NT2/D1 (cell line): ENCODE data around the gene RTL1.

Experiments
- SUZ12 ChIP-seq: IDR thresholded peaks from 2 replicates; pipeline ENCODE4 v1.6.1; 2011; ENCODE audit not compliant: insufficient read length, insufficient read depth; ENCODE audit errors: extremely low read depth
- YY1 ChIP-seq: IDR thresholded peaks from 2 replicates; pipeline ENCODE4 v1.6.1; 2011; ENCODE audit not compliant: insufficient read length, insufficient read depth
- ZNF274 ChIP-seq: IDR thresholded peaks from 2 replicates; pipeline ENCODE4 v1.6.1; 2011; ENCODE audit warnings: mild to moderate bottlenecking, low read depth, low read length

- TF ChIP-seq YY1 (no peak), ZNF274 (no peak), SUZ12 (no peak)
These were observed 2.6 kb downstream of the RTL1 start for GRCh38 chr14:100900837-100901390.
